Psoas muscle (tissue), 8 donors: ENCODE data around the gene ITGA11. TPM values are rescaled to one million over a fixed set of nuclear protein-coding genes. Genes with fewer than 3 reads are reported as not detected.

Source experiments
- ATAC-seq, 4 donors: fragments of 200-7000 bp; cut with Tn5 transposase; one replicate each; pipeline ENCODE4 v1.9.1; 2020; ENCODE audit warnings: moderate library complexity in 3 of 4, mild to moderate bottlenecking in 2 of 4
- DNase-seq, 2 donors: peaks; one replicate each; pipeline ENCODE4 v3.0.0-alpha.2; 2020
- H3K27ac ChIP-seq: fragments of 200-600 bp; one replicate; pipeline ENCODE4 v1.8.0; 2022
- H3K27me3 ChIP-seq, 3 donors: fragments of 200-600 bp in 1 of 3; one replicate each; pipeline versions ENCODE4 v1.6.1 to v1.8.0; 2013 to 2022; ENCODE audit warnings: low read length in 2 of 3, mild to moderate bottlenecking in 2 of 3, moderate library complexity in 1 of 3; ENCODE audit not compliant: insufficient read depth in 3 of 3
- H3K36me3 ChIP-seq, 2 donors: fragments of 200-600 bp in 1 of 2; one replicate each; pipeline versions ENCODE4 v1.6.1 to v1.8.0; 2013 to 2022; ENCODE audit warnings: low read depth in 1 of 2, mild to moderate bottlenecking in 1 of 2, moderate library complexity in 1 of 2; ENCODE audit not compliant: insufficient read depth in 1 of 2
- H3K4me1 ChIP-seq: fragments of 200-600 bp; one replicate; pipeline ENCODE4 v1.8.0; 2022
- H3K4me3 ChIP-seq: fragments of 200-600 bp; one replicate; pipeline ENCODE4 v1.8.0; 2022; ENCODE audit warnings: mild to moderate bottlenecking
- H3K9me3 ChIP-seq: fragments of 200-600 bp; one replicate; pipeline ENCODE4 v1.8.0; 2022
- CTCF ChIP-seq: fragments of 200-600 bp; IDR thresholded peaks from one replicate; pipeline ENCODE4 v1.8.0; 2022; ENCODE audit warnings: antibody characterized with exemption
- WGBS, 3 donors: extraction: QIAGEN DNeasy Blood & Tissue Kit; methylation state at CpG; one replicate each; pipeline versions ENCODE4 v1.1.6 to v1.1.7; 2013; 5-methylcytosine and 5-hydroxymethylcytosine counted together
- intact Hi-C, 2 donors: fragments of 100-400 bp; cut with DNase I; formaldehyde crosslinking; loops; one replicate each; pipeline versions ENCODE4 v1.11.0 to v1.14.2; 2022
- polyA plus RNA-seq, 3 donors: library from polyadenylated mRNA; stranded (reverse); fragments of 200-250 nt; gene quantifications; one replicate each; pipeline ENCODE4 v1.2.3, GENCODE V29; 2013
- total RNA-seq, 4 donors: library from RNA; stranded (reverse); fragmentation: NEBNext Ultra II Directional in 2 of 4; extraction: Animal tissue kit (Norgen Biotek cat#: 25700) in 2 of 4; gene quantifications; one replicate each; pipeline versions ENCODE4 v1.2.1 to v1.2.4, GENCODE V29; 2021 to 2023
- donor health status: healthy with polysubstance abuse.
- donor health status: DM: no; HTN: no; CAD: no; lungs with moderate emphysema.
- donor health status: Bipolar disorder and iron deficiency.
- donor health status: healthy.
- donor health status: DM: yes; HTN: yes; CAD: no.
- donor health status: DM: no; HTN: no; CAD: no.
- donor health status: DM: no; HTN: no; CAD: no.
- donor health status: DM: yes; HTN: yes; CAD: no.

The ITGA11 gene
- total and polyA plus RNA-seq, 7 donors: 0.10 to 7.9 (median 0.97) TPM

GRCh38 chr15:68330416-68330815, 101.5 kb downstream of the ITGA11 start:
- TF ChIP-seq CTCF: no peak
- WGBS, 3 donors: 69 to 79% (median 72%) methylated on average over 6 of the region's 6 CpGs

GRCh38 chr15:68328964-68329363, 103.0 kb downstream of the ITGA11 start:
- H3K4me1 ChIP-seq: no peaks in the 10 kb centered on the region
- H3K27me3 ChIP-seq: peaks cover 0 to 4% (median 0%) of the 10 kb centered on the region in 3 donors
- no peak overlapping the region for H3K27ac ChIP-seq
- no peak for TF ChIP-seq CTCF
- no peaks in the 10 kb centered on the region for H3K9me3 ChIP-seq
- no peaks in the 10 kb centered on the region for H3K36me3 ChIP-seq
- WGBS, 3 donors: 95% methylated on average over 3 of the region's 3 CpGs
- intact Hi-C loops: no loop called here
- ATAC-seq (no peak), DNase-seq (no peak)
- no peak overlapping the region for H3K4me3 ChIP-seq

More at GRCh38 chr15:68330416-68330815, 101.5 kb downstream of the ITGA11 start:
- no peaks in the 10 kb centered on the region for H3K4me1 ChIP-seq
- H3K27ac ChIP-seq: no peak overlapping the region
- H3K9me3 ChIP-seq: no peaks in the 10 kb centered on the region
- peaks cover 0 to 4% (median 0%) of the 10 kb centered on the region in 3 donors for H3K27me3 ChIP-seq
- intact Hi-C loops: no loop called here
- no peak overlapping the region for H3K4me3 ChIP-seq
- no peaks in the 10 kb centered on the region for H3K36me3 ChIP-seq
- no peak for DNase-seq
- no peak for ATAC-seq

- 74 to 86% (median 82%) methylated on average over 7 to 8 of the region's 8 CpGs for WGBS, 3 donors
- Histone ChIP-seq H3K36me3 (no peaks in the 10 kb centered on the region), H3K4me1 (no peaks in the 10 kb centered on the region), H3K4me3 (no peak overlapping the region), H3K27me3 (peaks cover 0 to 4% (median 0%) of the 10 kb centered on the region in 3 donors), H3K9me3 (no peaks in the 10 kb centered on the region), H3K27ac (no peak overlapping the region)
- no peak for TF ChIP-seq CTCF
- DNase-seq (no peak), ATAC-seq (no peak)
- intact Hi-C loops: no loop called here
Observed at GRCh38 chr15:68328443-68328842, 103.5 kb downstream of the ITGA11 start.

- no peak for ATAC-seq
- no peaks in the 10 kb centered on the region for H3K36me3 ChIP-seq
- no peak for DNase-seq
- no peak overlapping the region for H3K27ac ChIP-seq
- TF ChIP-seq CTCF: no peak
- 80 to 85% (median 81%) methylated on average over 11 of the region's 11 CpGs for WGBS, 3 donors
- intact Hi-C loops: no loop called here
- peaks cover 0 to 4% (median 0%) of the 10 kb centered on the region in 3 donors for H3K27me3 ChIP-seq
- no peaks in the 10 kb centered on the region for H3K4me1 ChIP-seq
- H3K4me3 ChIP-seq: no peak overlapping the region
- H3K9me3 ChIP-seq: no peaks in the 10 kb centered on the region
Observed at GRCh38 chr15:68326711-68327354, 105.1 kb downstream of the ITGA11 start.

GRCh38 chr15:68325726-68326125, 106.2 kb downstream of the ITGA11 start:
- H3K9me3 ChIP-seq: no peaks in the 10 kb centered on the region
- peaks cover 0 to 4% (median 0%) of the 10 kb centered on the region in 3 donors for H3K27me3 ChIP-seq
- TF ChIP-seq CTCF: no peak
- no peak overlapping the region for H3K27ac ChIP-seq
- WGBS, 3 donors: 91 to 95% (median 92%) methylated on average over 4 of the region's 4 CpGs
- intact Hi-C loops: no loop called here
- H3K36me3 ChIP-seq: no peaks in the 10 kb centered on the region
- ATAC-seq (no peak), DNase-seq (no peak)
- H3K4me3 ChIP-seq: no peak overlapping the region
- no peaks in the 10 kb centered on the region for H3K4me1 ChIP-seq
